Aorta (tissue), 5 donors: ENCODE data around the gene HSPB2. TPM values are rescaled to one million over a fixed set of nuclear protein-coding genes. Genes with fewer than 3 reads are reported as not detected.

Experiments
- ATAC-seq: fragments of 200-7000 bp; cut with Tn5 transposase; one replicate; pipeline ENCODE4 v1.9.1; 2022; ENCODE audit warnings: moderate library complexity; ENCODE audit not compliant: low FRiP score
- DNase-seq, 2 donors: peaks; one replicate each; pipeline ENCODE4 v3.0.0-alpha.2; 2020
- H3K27ac ChIP-seq, 2 donors: one replicate each; pipeline ENCODE4 v1.5.1; 2013; ENCODE audit warnings: low read length in 2 of 2, mild to moderate bottlenecking in 2 of 2, moderate library complexity in 2 of 2, control low read depth in 1 of 2, inconsistent platforms in 1 of 2, low read depth in 1 of 2
- H3K27me3 ChIP-seq, 2 donors: one replicate each; pipeline ENCODE4 v1.6.1; 2013; ENCODE audit warnings: control low read depth in 1 of 2, low read length in 1 of 2, mild to moderate bottlenecking in 1 of 2, moderate library complexity in 1 of 2; ENCODE audit not compliant: insufficient read depth in 2 of 2, control insufficient read depth in 1 of 2
- H3K36me3 ChIP-seq, 2 donors: one replicate each; pipeline ENCODE4 v1.6.1; 2013; ENCODE audit warnings: control low read depth in 1 of 2, low read length in 1 of 2, mild to moderate bottlenecking in 1 of 2; ENCODE audit not compliant: insufficient read depth in 2 of 2, control insufficient read depth in 1 of 2
- H3K4me1 ChIP-seq, 2 donors: one replicate each; pipeline ENCODE4 v1.6.1; 2013; ENCODE audit warnings: low read length in 2 of 2, control low read depth in 1 of 2, mild to moderate bottlenecking in 1 of 2, moderate library complexity in 1 of 2; ENCODE audit not compliant: insufficient read depth in 2 of 2, control insufficient read depth in 1 of 2
- H3K4me3 ChIP-seq, 2 donors: one replicate each; pipeline ENCODE4 v1.5.1; 2013; ENCODE audit warnings: low read length in 2 of 2, control low read depth in 1 of 2, mild to moderate bottlenecking in 1 of 2
- H3K9me3 ChIP-seq: one replicate; pipeline ENCODE4 v1.6.1; 2013; ENCODE audit warnings: mild to moderate bottlenecking, low read length; ENCODE audit not compliant: control insufficient read depth
- WGBS, 2 donors: extraction: QIAGEN DNeasy Blood & Tissue Kit; methylation state at CpG; one replicate each; pipeline ENCODE4 v1.1.7; 2013; 5-methylcytosine and 5-hydroxymethylcytosine counted together
- intact Hi-C, 2 donors: fragments of 100-400 bp; cut with DNase I; formaldehyde crosslinking; loops; one replicate each; pipeline versions ENCODE4 v1.14.2 to v1.15.0; 2022
- polyA plus RNA-seq, 2 donors: library from polyadenylated mRNA; stranded (reverse); fragments of 200-250 nt; gene quantifications; one replicate each; pipeline ENCODE4 v1.2.3, GENCODE V29; 2013
- total RNA-seq, 2 donors: library from RNA; stranded (reverse); fragmentation: NEBNext Ultra II Directional; extraction: Animal tissue kit (Norgen Biotek cat#: 25700); gene quantifications; one replicate each; pipeline ENCODE4 v1.2.1, GENCODE V29; 2021
- donor health status: healthy with polysubstance abuse.
- donor health status: Bipolar disorder and iron deficiency.
- donor health status: DM: no; HTN: no; CAD: no.
- donor health status: DM: no; HTN: no; CAD: no.
- donor health status: DM: yes; HTN: yes; CAD: no.

HSPB2 gene
- total and polyA plus RNA-seq, 4 donors = 13.8 to 60.2 (median 21.5) TPM

DNA sequence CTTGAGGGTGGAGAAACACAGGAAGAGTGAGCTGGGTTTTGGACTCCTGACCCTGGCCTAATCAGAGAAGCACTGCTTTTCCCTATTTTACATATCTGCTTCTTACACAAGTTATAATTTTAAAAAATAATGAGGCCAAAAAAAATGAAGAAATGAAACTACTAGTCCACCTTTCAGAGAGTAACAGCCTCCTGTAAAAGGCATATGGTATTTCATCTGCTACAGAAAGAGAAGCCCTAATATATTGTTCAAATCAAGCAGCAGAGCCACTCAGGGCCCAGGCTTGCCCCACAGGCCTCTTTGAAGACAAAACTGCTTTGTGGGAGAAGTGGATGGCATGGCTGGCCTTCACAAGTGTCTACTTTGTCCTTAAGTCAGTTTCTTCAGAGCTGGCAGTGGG is 34.6 kb downstream of the HSPB2 start:
- intact Hi-C loops = no loop called here
- Histone ChIP-seq H3K27me3 (no peaks in the 10 kb centered on the region), H3K27ac (peak overlapping the region; percentile 57 to 87), H3K9me3 (no peaks in the 10 kb centered on the region), H3K4me3 (no peak overlapping the region), H3K36me3 (no peaks in the 10 kb centered on the region), H3K4me1 (peaks cover 0 to 9% of the 10 kb centered on the region in 2 donors)
- ATAC-seq (no peak), DNase-seq (no peak)

- H3K27me3 ChIP-seq = no peaks in the 10 kb centered on the region
- no peak for DNase-seq
These were observed 37.2 kb downstream of the HSPB2 start for GRCh38 chr11:111949519-111950426.

DNA sequence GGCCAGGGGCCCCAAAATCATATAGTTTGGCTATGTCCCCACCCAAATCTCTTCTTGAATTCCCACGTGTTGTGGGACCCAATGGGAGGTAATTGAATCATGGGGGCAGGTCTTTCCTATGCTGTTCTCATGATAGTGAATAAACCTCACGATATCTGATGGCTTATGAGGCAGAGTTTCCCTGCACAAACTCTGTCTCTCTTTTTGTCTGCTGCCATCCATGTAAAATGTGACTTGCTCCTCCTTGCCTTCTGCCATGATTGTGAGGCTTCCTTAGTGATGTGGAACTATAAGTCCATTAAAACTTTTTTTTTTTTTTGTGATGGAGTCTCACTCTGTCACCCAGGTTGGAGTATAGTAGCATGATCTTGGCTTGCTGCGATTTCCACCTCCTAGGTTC is 39.0 kb downstream of the HSPB2 start:
- 95 to 96% methylated on average over 3 of the region's 3 CpGs for WGBS, 2 donors
- no peaks in the 10 kb centered on the region for H3K4me1 ChIP-seq
- no peak for ATAC-seq
- H3K27ac ChIP-seq = no peak overlapping the region
- intact Hi-C loops = no loop called here
- no peaks in the 10 kb centered on the region for H3K36me3 ChIP-seq
- no peak for DNase-seq
- no peaks in the 10 kb centered on the region for H3K27me3 ChIP-seq
- H3K4me3 ChIP-seq = no peak overlapping the region
- no peaks in the 10 kb centered on the region for H3K9me3 ChIP-seq

More at GRCh38 chr11:111949519-111950426, 37.2 kb downstream of the HSPB2 start:
- H3K27ac ChIP-seq = no peak overlapping the region
- H3K9me3 ChIP-seq = no peaks in the 10 kb centered on the region
- WGBS, 2 donors = 57 to 60% methylated on average over 7 of the region's 7 CpGs
- no peak overlapping the region for H3K4me3 ChIP-seq
- intact Hi-C loops = no loop called here
- peaks cover 0 to 3% of the 10 kb centered on the region in 2 donors for H3K4me1 ChIP-seq
- no peak for ATAC-seq
- no peaks in the 10 kb centered on the region for H3K36me3 ChIP-seq

- Histone ChIP-seq H3K36me3 (no peaks in the 10 kb centered on the region), H3K27ac (no peak overlapping the region), H3K4me3 (no peak overlapping the region), H3K27me3 (no peaks in the 10 kb centered on the region), H3K9me3 (no peaks in the 10 kb centered on the region), H3K4me1 (no peaks in the 10 kb centered on the region)
- DNase-seq (no peak), ATAC-seq (no peak)
- intact Hi-C loops = no loop called here
- WGBS, 2 donors = 92 to 96% methylated on average over 4 of the region's 4 CpGs
These were observed 41.6 kb downstream of the HSPB2 start for GRCh38 chr11:111954154-111954553.

- no peaks in the 10 kb centered on the region for H3K36me3 ChIP-seq
- H3K4me1 ChIP-seq = no peaks in the 10 kb centered on the region
- H3K27me3 ChIP-seq = no peaks in the 10 kb centered on the region
- no peak for DNase-seq
- 95% methylated on average over 12 of the region's 12 CpGs for WGBS, 2 donors
- no peak for ATAC-seq
- no peak overlapping the region for H3K27ac ChIP-seq
- H3K9me3 ChIP-seq = no peaks in the 10 kb centered on the region
- intact Hi-C loops = no loop called here
- no peak overlapping the region for H3K4me3 ChIP-seq
These were observed 45.3 kb downstream of the HSPB2 start for GRCh38 chr11:111957663-111958444.

DNA sequence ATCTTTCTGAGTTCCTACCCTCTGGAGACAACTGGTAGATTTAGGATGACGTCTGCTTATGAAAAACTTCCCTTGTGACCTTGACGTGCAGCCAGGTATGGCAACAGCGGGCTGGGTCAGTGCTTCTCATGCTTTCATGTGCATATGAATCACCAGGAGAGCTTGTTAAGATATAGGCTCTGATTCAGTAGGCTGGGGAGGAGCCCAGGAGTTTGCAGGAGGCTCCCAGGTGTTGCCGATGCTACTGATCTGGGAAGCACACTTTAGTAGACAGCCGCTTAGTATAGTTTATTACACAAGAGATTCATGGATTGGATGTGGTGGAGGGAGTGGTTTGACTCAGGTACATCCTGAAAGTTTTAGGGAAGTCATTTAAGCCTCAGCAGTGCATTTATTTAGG is 48.4 kb downstream of the HSPB2 start:
- intact Hi-C loops = no loop called here
- Histone ChIP-seq H3K36me3 (no peaks in the 10 kb centered on the region), H3K9me3 (no peaks in the 10 kb centered on the region), H3K4me1 (no peaks in the 10 kb centered on the region), H3K27ac (no peak overlapping the region), H3K27me3 (no peaks in the 10 kb centered on the region), H3K4me3 (no peak overlapping the region)
- ATAC-seq (no peak), DNase-seq (no peak)
- 81 to 87% methylated on average over 5 of the region's 5 CpGs for WGBS, 2 donors

GRCh38 chr11:111961389-111962300 is 49.1 kb downstream of the HSPB2 start:
- WGBS, 2 donors = 81 to 82% methylated on average over 6 of the region's 6 CpGs
- no peak for ATAC-seq
- Histone ChIP-seq H3K9me3 (no peaks in the 10 kb centered on the region), H3K27ac (no peak overlapping the region), H3K27me3 (no peaks in the 10 kb centered on the region), H3K4me3 (no peak overlapping the region), H3K4me1 (no peaks in the 10 kb centered on the region), H3K36me3 (no peaks in the 10 kb centered on the region)
- intact Hi-C loops = no loop called here
- no peak for DNase-seq
